PFSK-1 (cell line): ENCODE results near the gene NECAB2.

Source experiments
- FOXP2 ChIP-seq: optimal IDR thresholded peaks from 2 replicates; pipeline ENCODE3; 2011; ENCODE audit warnings: borderline replicate concordance, control low read depth, inconsistent platforms; ENCODE audit not compliant: insufficient read depth; ENCODE audit errors: extremely low read length, extremely low read depth
- POLR2AphosphoS5 ChIP-seq: IDR thresholded peaks from 2 replicates; pipeline ENCODE4 v1.6.1; 2012; ENCODE audit warnings: low read depth, mild to moderate bottlenecking, control low read depth, low read length, moderate library complexity
- SIN3A ChIP-seq: IDR thresholded peaks from 2 replicates; pipeline ENCODE4 v1.6.1; 2012; ENCODE audit warnings: mild to moderate bottlenecking, low read length, moderate library complexity, borderline replicate concordance; ENCODE audit not compliant: insufficient read depth
- TAF1 ChIP-seq: IDR thresholded peaks from 2 replicates; pipeline ENCODE4 v1.6.1; 2012; ENCODE audit warnings: low read length, control low read depth, borderline replicate concordance; ENCODE audit not compliant: insufficient read depth
- TF ChIP-seq, protein P1 (sequence below), 2 experiments: IDR thresholded peaks; 2 replicates each; pipeline versions ENCODE4 v1.6.1 to v1.8.0; 2011 to 2012; ENCODE audit warnings: low read depth in 2 of 2, low read length in 2 of 2, control low read depth in 1 of 2, inconsistent platforms in 1 of 2, mild to moderate bottlenecking in 1 of 2, moderate library complexity in 1 of 2; ENCODE audit not compliant: insufficient read depth in 1 of 2

The NECAB2 gene

DNA sequence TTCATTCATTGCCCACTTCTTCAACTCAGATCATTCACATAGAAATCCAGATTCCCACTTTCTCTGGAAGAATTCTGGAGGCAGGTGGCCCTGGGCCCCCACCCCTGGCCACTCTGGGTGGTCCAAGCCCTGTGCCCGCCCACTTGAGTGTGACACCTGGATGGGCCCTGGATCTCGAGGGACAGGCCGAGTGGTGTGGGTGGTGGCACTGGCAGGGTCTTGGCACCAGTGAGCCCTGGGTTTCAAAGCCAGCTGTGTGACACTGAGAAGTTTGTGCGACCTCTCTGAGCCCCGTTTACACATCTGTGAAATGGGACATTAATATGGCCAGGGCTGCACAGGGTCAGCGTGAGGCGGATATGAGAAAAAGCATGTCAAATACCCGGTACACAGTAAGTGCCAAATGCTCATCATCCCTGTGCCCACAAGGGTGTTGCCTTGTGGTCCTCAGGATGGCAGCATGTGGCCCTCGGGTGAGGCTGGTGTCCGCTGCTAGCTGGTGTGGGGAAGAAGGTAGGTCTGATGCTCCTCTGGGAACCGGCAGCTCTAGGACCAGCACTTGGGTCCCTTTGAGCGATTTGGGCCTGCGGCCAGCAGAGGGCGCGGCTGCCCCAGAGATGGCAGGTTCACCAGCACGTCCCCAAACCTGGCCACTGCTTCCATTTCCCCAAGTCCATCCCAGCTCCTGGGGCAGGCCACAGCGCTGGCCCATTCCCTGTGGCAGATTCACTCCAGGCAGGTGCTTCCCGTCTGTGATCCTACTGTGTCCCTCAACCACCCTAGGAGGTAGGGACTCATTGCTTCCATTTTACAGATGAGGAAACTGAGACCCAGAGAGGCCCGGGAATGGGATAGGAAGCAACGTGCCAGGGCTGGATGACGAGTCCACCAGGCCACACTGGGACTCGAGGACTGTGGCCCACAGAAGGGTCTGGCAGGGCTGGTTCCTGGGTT, 11.4 kb upstream of the NECAB2 start:
- TF ChIP-seq SIN3A: no peak
- no peak for TF ChIP-seq POLR2AphosphoS5
- TF ChIP-seq TAF1: no peak
- TF ChIP-seq, protein P1, sequence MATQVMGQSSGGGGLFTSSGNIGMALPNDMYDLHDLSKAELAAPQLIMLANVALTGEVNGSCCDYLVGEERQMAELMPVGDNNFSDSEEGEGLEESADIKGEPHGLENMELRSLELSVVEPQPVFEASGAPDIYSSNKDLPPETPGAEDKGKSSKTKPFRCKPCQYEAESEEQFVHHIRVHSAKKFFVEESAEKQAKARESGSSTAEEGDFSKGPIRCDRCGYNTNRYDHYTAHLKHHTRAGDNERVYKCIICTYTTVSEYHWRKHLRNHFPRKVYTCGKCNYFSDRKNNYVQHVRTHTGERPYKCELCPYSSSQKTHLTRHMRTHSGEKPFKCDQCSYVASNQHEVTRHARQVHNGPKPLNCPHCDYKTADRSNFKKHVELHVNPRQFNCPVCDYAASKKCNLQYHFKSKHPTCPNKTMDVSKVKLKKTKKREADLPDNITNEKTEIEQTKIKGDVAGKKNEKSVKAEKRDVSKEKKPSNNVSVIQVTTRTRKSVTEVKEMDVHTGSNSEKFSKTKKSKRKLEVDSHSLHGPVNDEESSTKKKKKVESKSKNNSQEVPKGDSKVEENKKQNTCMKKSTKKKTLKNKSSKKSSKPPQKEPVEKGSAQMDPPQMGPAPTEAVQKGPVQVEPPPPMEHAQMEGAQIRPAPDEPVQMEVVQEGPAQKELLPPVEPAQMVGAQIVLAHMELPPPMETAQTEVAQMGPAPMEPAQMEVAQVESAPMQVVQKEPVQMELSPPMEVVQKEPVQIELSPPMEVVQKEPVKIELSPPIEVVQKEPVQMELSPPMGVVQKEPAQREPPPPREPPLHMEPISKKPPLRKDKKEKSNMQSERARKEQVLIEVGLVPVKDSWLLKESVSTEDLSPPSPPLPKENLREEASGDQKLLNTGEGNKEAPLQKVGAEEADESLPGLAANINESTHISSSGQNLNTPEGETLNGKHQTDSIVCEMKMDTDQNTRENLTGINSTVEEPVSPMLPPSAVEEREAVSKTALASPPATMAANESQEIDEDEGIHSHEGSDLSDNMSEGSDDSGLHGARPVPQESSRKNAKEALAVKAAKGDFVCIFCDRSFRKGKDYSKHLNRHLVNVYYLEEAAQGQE (IDR thresholded peaks at IDR 0.05; ENCODE audit: insufficient read depth in 1 of 2, low read depth in 2 of 2, low read length in 2 of 2): no peak
- no peak for TF ChIP-seq FOXP2

DNA sequence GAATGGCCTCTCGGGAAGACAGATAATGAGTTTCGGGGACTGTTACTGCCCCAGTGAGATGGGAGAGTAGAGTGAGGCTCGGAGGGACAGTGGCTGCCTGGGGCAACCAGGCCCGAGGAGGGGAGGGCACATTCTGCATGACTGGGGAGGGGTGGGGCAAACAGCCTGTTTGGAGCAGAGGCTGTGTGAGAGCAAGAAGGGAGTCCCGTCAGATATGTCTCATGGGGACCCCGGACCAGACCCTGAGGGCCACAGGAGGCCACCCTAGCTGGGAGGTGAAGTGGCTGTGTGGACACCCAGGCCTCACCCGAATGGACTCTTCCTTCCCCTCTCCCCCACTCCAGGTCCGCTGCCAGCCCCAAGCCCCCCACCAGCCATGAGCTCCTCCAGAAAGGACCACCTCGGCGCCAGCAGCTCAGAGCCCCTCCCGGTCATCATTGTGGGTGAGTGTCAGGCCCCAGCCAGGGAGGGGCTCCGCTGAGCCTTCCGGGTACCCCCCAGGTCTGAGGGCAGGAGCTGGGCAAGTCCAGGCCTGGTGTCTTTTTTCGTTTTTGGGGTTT, 10.7 kb upstream of the NECAB2 start:
- no peak for TF ChIP-seq TAF1
- no peak for TF ChIP-seq SIN3A
- no peak for TF ChIP-seq FOXP2
- no peak for TF ChIP-seq POLR2AphosphoS5
- TF ChIP-seq, protein P1 (IDR thresholded peaks at IDR 0.05; ENCODE audit: insufficient read depth in 1 of 2, low read depth in 2 of 2, low read length in 2 of 2): no peak

DNA sequence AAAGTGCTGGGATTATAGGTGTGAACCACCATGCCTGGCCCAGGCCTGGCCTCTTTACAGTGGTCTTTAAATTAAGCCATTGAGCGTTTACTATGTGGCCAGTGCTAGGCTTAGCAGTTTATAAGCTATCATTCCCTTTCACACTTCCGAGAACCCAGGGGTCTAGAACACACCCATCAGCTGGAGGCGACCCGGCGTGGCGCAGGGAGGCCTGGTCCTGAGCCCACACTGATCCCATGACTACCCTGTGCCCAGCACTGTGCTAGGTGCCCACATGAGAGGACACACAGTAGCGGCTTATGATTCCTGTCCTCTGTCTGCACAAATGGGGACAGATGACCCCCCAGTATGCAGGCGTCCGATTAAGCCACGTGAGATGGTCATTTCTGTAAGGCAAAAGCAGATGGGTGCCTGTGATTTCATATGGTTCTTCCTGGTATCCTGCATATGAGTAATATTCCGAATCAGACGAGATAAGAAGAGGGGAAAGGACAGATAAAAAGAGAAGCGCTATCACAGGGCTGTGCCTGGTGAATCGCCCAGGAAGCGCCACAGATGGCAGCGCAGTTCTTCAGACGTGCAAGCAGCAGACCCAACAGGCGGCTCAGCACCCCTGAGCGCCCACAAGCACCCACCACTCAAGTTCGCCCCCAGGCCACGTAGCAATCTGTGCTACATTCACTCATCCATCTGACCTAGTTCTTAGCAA, 9.8 kb upstream of the NECAB2 start:
- TF ChIP-seq, protein P1 (IDR thresholded peaks at IDR 0.05; ENCODE audit: insufficient read depth in 1 of 2, low read depth in 2 of 2, low read length in 2 of 2): no peak
- TF ChIP-seq POLR2AphosphoS5: no peak
- TF ChIP-seq TAF1: no peak
- no peak for TF ChIP-seq FOXP2

DNA sequence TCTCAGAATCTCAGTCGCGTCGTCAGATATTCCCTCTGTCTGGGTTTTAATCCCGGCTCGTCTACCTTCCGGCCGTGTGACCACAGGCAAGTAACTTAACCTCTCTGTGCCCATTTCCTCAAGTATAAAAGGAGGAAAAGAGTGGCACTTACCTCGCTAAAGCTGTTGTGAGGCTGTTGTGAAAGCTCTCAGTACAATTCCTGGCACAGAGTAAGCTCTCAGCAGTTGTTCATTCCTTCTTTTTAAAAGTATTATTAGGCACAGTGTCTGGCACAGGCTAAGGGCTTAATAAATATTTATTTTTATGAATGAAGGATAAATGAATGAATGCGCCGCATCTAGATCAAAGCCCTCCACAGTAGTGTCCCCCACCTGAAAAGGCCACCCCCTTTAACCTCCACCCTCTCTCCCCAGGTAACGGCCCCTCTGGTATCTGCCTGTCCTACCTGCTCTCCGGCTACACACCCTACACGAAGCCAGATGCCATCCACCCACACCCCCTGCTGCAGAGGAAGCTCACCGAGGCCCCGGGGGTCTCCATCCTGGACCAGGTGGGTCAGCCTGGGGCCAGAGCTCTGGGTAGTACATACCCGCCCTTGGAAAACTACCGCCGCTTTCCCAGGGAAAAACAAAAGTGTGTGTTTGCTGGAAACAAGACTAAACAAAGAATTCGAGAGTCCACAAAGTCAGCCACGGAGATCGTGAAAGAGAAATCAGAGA, 9.0 kb upstream of the NECAB2 start:
- TF ChIP-seq SIN3A (no peak), POLR2AphosphoS5 (no peak), FOXP2 (no peak), TAF1 (no peak)
- TF ChIP-seq, protein P1 (IDR thresholded peaks at IDR 0.05; ENCODE audit: insufficient read depth in 1 of 2, low read depth in 2 of 2, low read length in 2 of 2): no peak
